Karpas-422 (cell line): ENCODE measurements around the gene SCAMP3. TPM values are rescaled to one million over a fixed set of nuclear protein-coding genes. Genes with fewer than 3 reads are reported as not detected.
"Not testable (repeated sequence)": the region's sequence is repeated elsewhere in the genome, so short reads cannot be mapped to it uniquely, and the experiment has no call there.

ENCODE experiments used
- DNase-seq: peaks from one replicate; pipeline ENCODE4 v3.0.0-alpha.2; 2015
- H2AFZ ChIP-seq: fragments of 200-600 bp; sonication (generic); 2 replicates; pipeline ENCODE4 v1.6.1; 2014; ENCODE audit warnings: antibody characterized with exemption, low read length, mixed read lengths
- H3K27ac ChIP-seq: fragments of 200-600 bp; sonication (generic); 2 replicates; pipeline ENCODE4 v1.5.1; 2014; ENCODE audit warnings: mild to moderate bottlenecking, low read length, moderate library complexity
- H3K27me3 ChIP-seq: fragments of 200-600 bp; sonication (generic); 2 replicates; pipeline ENCODE4 v1.6.1; 2014; ENCODE audit warnings: low read length, mixed read lengths
- H3K36me3 ChIP-seq: fragments of 200-600 bp; sonication (generic); 2 replicates; pipeline ENCODE4 v1.6.1; 2014; ENCODE audit warnings: low read length, mixed read lengths; ENCODE audit not compliant: insufficient read depth
- H3K4me1 ChIP-seq: fragments of 200-600 bp; sonication (generic); 2 replicates; pipeline ENCODE4 v1.6.1; 2014; ENCODE audit warnings: mild to moderate bottlenecking, low read length, mixed read lengths
- H3K4me2 ChIP-seq: fragments of 200-600 bp; sonication (generic); 2 replicates; pipeline ENCODE4 v1.6.1; 2014; ENCODE audit warnings: low read length, low read depth, mild to moderate bottlenecking; ENCODE audit not compliant: poor library complexity, severe bottlenecking
- H3K4me3 ChIP-seq: fragments of 200-600 bp; sonication (generic); 2 replicates; pipeline ENCODE4 v1.5.1; 2014; ENCODE audit warnings: mild to moderate bottlenecking, antibody characterized with exemption, low read length, mixed read lengths
- H3K79me2 ChIP-seq: fragments of 200-600 bp; sonication (generic); 2 replicates; pipeline ENCODE4 v1.6.1; 2014; ENCODE audit warnings: mild to moderate bottlenecking, low read length, mixed read lengths
- H3K9ac ChIP-seq: fragments of 200-600 bp; sonication (generic); 2 replicates; pipeline ENCODE4 v1.6.0; 2014; ENCODE audit warnings: low read length
- H3K9me2 ChIP-seq: fragments of 200-600 bp; sonication (generic), shearing (Covaris generic); replicated peaks from 2 replicates; pipeline ENCODE4 v1.6.0; 2014; ENCODE audit warnings: mild to moderate bottlenecking, low read length, moderate library complexity; ENCODE audit not compliant: insufficient read depth
- H3K9me3 ChIP-seq: fragments of 300-700, 200-600 bp; sonication (generic); 2 replicates; pipeline ENCODE4 v1.6.1; 2014; ENCODE audit warnings: low read length, mixed read lengths
- H4K20me1 ChIP-seq: fragments of 200-600 bp; sonication (generic); 2 replicates; pipeline ENCODE4 v1.6.1; 2014; ENCODE audit warnings: mild to moderate bottlenecking, antibody characterized with exemption, low read length, low read depth; ENCODE audit not compliant: insufficient read depth
- total RNA-seq: library from RNA; depleted of rRNA; stranded (reverse); fragments of >200 nt; shearing (Covaris generic); gene quantifications from 2 replicates; pipeline ENCODE4 v1.2.3, GENCODE V29; 2014; ENCODE audit warnings: low replicate concordance

The SCAMP3 gene
- total RNA-seq, 1 experiment from 2014 or later = 69.7 TPM

GRCh38 chr1:155212051-155212440 is 50.1 kb downstream of the SCAMP3 start:
- not testable (repeated sequence) for H3K27ac ChIP-seq, H3K4me3 ChIP-seq, H3K9me3 ChIP-seq, H3K9ac ChIP-seq, H4K20me1 ChIP-seq, H3K36me3 ChIP-seq, H2AFZ ChIP-seq, H3K9me2 ChIP-seq, DNase-seq, H3K4me2 ChIP-seq, H3K27me3 ChIP-seq
- Histone ChIP-seq H3K79me2 (peaks cover 16% of the 10 kb centered on the region), H3K4me1 (peaks cover 27% of the 10 kb centered on the region)

GRCh38 chr1:155211381-155212050 is 50.6 kb downstream of the SCAMP3 start:
- not testable (repeated sequence) for H3K4me3 ChIP-seq, H3K4me2 ChIP-seq, H3K27me3 ChIP-seq, H3K9ac ChIP-seq, H3K36me3 ChIP-seq, H2AFZ ChIP-seq, DNase-seq, H4K20me1 ChIP-seq, H3K9me3 ChIP-seq, H3K9me2 ChIP-seq, H3K27ac ChIP-seq
- H3K4me1 ChIP-seq = peaks cover 29% of the 10 kb centered on the region
- H3K79me2 ChIP-seq = peaks cover 16% of the 10 kb centered on the region

- Histone ChIP-seq H3K9me3 (no peaks in the 10 kb centered on the region), H3K9me2 (no peaks in the 10 kb centered on the region), H3K4me1 (peaks cover 29% of the 10 kb centered on the region), H2AFZ (no peak overlapping the region), H3K9ac (peak overlapping the region; percentile 92), H3K27ac (no peak overlapping the region), H3K4me3 (peak overlapping the region; percentile 99), H3K79me2 (peaks cover 16% of the 10 kb centered on the region), H3K27me3 (no peaks in the 10 kb centered on the region), H3K36me3 (no peaks in the 10 kb centered on the region), H3K4me2 (peak overlapping the region; percentile 98), H4K20me1 (no peaks in the 10 kb centered on the region)
- no peak for DNase-seq
Measured at GRCh38 chr1:155210314-155211104, 51.7 kb downstream of the SCAMP3 start.

- Histone ChIP-seq H4K20me1 (no peaks in the 10 kb centered on the region), H3K4me3 (peak overlapping the region; percentile 99)
Measured at GRCh38 chr1:155209312-155209721, 52.8 kb downstream of the SCAMP3 start.

GRCh38 chr1:155208541-155209311 is 53.4 kb downstream of the SCAMP3 start, which contains the start of gene MTX1:
Gene MTX1 (plus strand): TSS chr1:155208695. CDS start chr1:155208805, 110 bp downstream.
- Histone ChIP-seq H3K36me3 (no peaks in the 10 kb centered on the region), H2AFZ (peak within 1 kb of the TSS; percentile 81), H3K9me3 (no peaks in the 10 kb centered on the region), H3K4me2 (peak within 1 kb of the TSS; percentile 98), H4K20me1 (no peaks in the 10 kb centered on the region), H3K9ac (peak within 1 kb of the TSS; percentile 92), H3K9me2 (no peaks in the 10 kb centered on the region), H3K4me1 (peaks cover 29% of the 10 kb centered on the region), H3K27me3 (no peaks in the 10 kb centered on the region), H3K79me2 (peaks cover 16% of the 10 kb centered on the region), H3K4me3 (peak within 1 kb of the TSS; percentile 99), H3K27ac (peak within 1 kb of the TSS; percentile 86)
- DNase-seq = peak; percentile 95

More at GRCh38 chr1:155209312-155209721, 52.8 kb downstream of the SCAMP3 start:
- peaks cover 29% of the 10 kb centered on the region for H3K4me1 ChIP-seq
- H3K27ac ChIP-seq = peak overlapping the region; percentile 19; the same call in 1 of the 2 replicates
- 0 out of 2 replicates have a peak overlapping the region, but pooled peaks have one; percentile 81 for H2AFZ ChIP-seq
- peak overlapping the region; percentile 98 for H3K4me2 ChIP-seq
- DNase-seq = no peak
- H3K9me2 ChIP-seq = no peaks in the 10 kb centered on the region
- no peaks in the 10 kb centered on the region for H3K27me3 ChIP-seq
- no peaks in the 10 kb centered on the region for H3K36me3 ChIP-seq
- no peaks in the 10 kb centered on the region for H3K9me3 ChIP-seq
- H3K9ac ChIP-seq = peak overlapping the region; percentile 92
- peaks cover 16% of the 10 kb centered on the region for H3K79me2 ChIP-seq

- no peaks in the 10 kb centered on the region for H3K9me2 ChIP-seq
- H3K27ac ChIP-seq = peak within 1 kb of the TSS; percentile 86
- peak within 1 kb of the TSS; percentile 81 for H2AFZ ChIP-seq
- H3K9me3 ChIP-seq = no peaks in the 10 kb centered on the region
- H3K27me3 ChIP-seq = no peaks in the 10 kb centered on the region
- peak within 1 kb of the TSS; percentile 92 for H3K9ac ChIP-seq
- H3K4me2 ChIP-seq = peak within 1 kb of the TSS; percentile 98
- peaks cover 29% of the 10 kb centered on the region for H3K4me1 ChIP-seq
- no peaks in the 10 kb centered on the region for H4K20me1 ChIP-seq
- DNase-seq = no peak
- H3K4me3 ChIP-seq = peak within 1 kb of the TSS; percentile 99
- no peaks in the 10 kb centered on the region for H3K36me3 ChIP-seq
- H3K79me2 ChIP-seq = peaks cover 16% of the 10 kb centered on the region
Measured at GRCh38 chr1:155207806-155208540, 54.2 kb downstream of the SCAMP3 start, which contains the start of gene THBS3. Gene THBS3 (minus strand): TSS chr1:155207897. CDS start chr1:155207876, 21 bp downstream.

- Histone ChIP-seq H3K79me2 (peaks cover 16% of the 10 kb centered on the region), H2AFZ (peak overlapping the region; percentile 39; the same call in 1 of the 2 replicates), H3K27ac (peak overlapping the region; percentile 57), H3K4me3 (peak overlapping the region; percentile 38; the same call in 1 of the 2 replicates), H3K9me3 (no peaks in the 10 kb centered on the region), H3K9me2 (no peaks in the 10 kb centered on the region), H3K27me3 (no peaks in the 10 kb centered on the region), H4K20me1 (no peaks in the 10 kb centered on the region), H3K36me3 (no peaks in the 10 kb centered on the region), H3K4me1 (peaks cover 29% of the 10 kb centered on the region), H3K9ac (peak overlapping the region; percentile 59), H3K4me2 (peak overlapping the region; percentile 98)
- peak; percentile 96 for DNase-seq
Measured at GRCh38 chr1:155206891-155207805, 55.0 kb downstream of the SCAMP3 start.
